Activated CD4-positive, alpha-beta T cell treated with anti-CD3 and anti-CD28 coated beads for 24 hours (primary cell): ENCODE measurements around the gene ALK.

Experiments
- DNase-seq, 2 donors: peaks; one replicate each; pipeline ENCODE4 v3.0.0-alpha.2; 2020; ENCODE audit warnings: low read depth in 2 of 2

Gene ALK

GRCh38 chr2:29224693-29225551 lies 696.5 kb downstream of the ALK start:
- no peak for DNase-seq

GRCh38 chr2:29223851-29224692 lies 697.3 kb downstream of the ALK start:
- no peak for DNase-seq

- DNase-seq: no peak
Measured at GRCh38 chr2:29223257-29223656, 698.1 kb downstream of the ALK start.

GRCh38 chr2:29222381-29223179 lies 698.8 kb downstream of the ALK start:
- DNase-seq: no peak

- DNase-seq: no peak
Measured at GRCh38 chr2:29220506-29221270, 700.7 kb downstream of the ALK start.

GRCh38 chr2:29219374-29219773 lies 702.0 kb downstream of the ALK start:
- no peak for DNase-seq

- DNase-seq: no peak
Measured at GRCh38 chr2:29218550-29219125, 702.7 kb downstream of the ALK start.

- no peak for DNase-seq
Measured at GRCh38 chr2:29218071-29218470, 703.3 kb downstream of the ALK start.

GRCh38 chr2:29216609-29216909 lies 704.8 kb downstream of the ALK start:
- DNase-seq: no peak

- DNase-seq: no peak
Measured at GRCh38 chr2:29215739-29216608, 705.4 kb downstream of the ALK start.

- no peak for DNase-seq
Measured at GRCh38 chr2:29215073-29215472, 706.3 kb downstream of the ALK start.

- DNase-seq: no peak
Measured at GRCh38 chr2:29213888-29214291, 707.5 kb downstream of the ALK start.

GRCh38 chr2:29212009-29212408 lies 709.4 kb downstream of the ALK start:
- DNase-seq: no peak

- no peak for DNase-seq
Measured at GRCh38 chr2:29209551-29209950, 711.8 kb downstream of the ALK start.

- DNase-seq: no peak
Measured at GRCh38 chr2:29207352-29208148, 713.8 kb downstream of the ALK start.

GRCh38 chr2:29206941-29207340 lies 714.4 kb downstream of the ALK start:
- no peak for DNase-seq

- DNase-seq: no peak
Measured at GRCh38 chr2:29202819-29203495, 718.4 kb downstream of the ALK start.

GRCh38 chr2:29201979-29202378 lies 719.4 kb downstream of the ALK start:
- DNase-seq: no peak
